Chondrocyte (in vitro differentiated cells): ENCODE measurements around the gene DLL1. TPM values are rescaled to one million over a fixed set of nuclear protein-coding genes. Genes with fewer than 3 reads are reported as not detected.
"Not testable (repeated sequence)": the region's sequence is repeated elsewhere in the genome, so short reads cannot be mapped to it uniquely, and the experiment has no call there.

ENCODE experiments used
- DNase-seq: peaks from one replicate; pipeline ENCODE4 v3.0.0; 2021; ENCODE audit warnings: mixed read lengths, low spot score
- H3K27ac Mint-ChIP-seq: one replicate; pipeline ENCODE4 v1.8.0; 2021; ENCODE audit warnings: mild to moderate bottlenecking, moderate library complexity, mixed read lengths; ENCODE audit not compliant: unreplicated experiment
- H3K27me3 Mint-ChIP-seq: 2 replicates; pipeline ENCODE4 v1.8.0; 2021; ENCODE audit warnings: low read depth, mixed read lengths
- H3K36me3 Mint-ChIP-seq: 2 replicates; pipeline ENCODE4 v1.8.0; 2021; ENCODE audit warnings: low read depth, mixed read lengths
- H3K4me1 Mint-ChIP-seq: 2 replicates; pipeline ENCODE4 v1.8.0; 2021; ENCODE audit warnings: low read depth, mild to moderate bottlenecking, mixed read lengths
- H3K4me3 Mint-ChIP-seq: one replicate; pipeline ENCODE4 v1.8.0; 2021; ENCODE audit warnings: mild to moderate bottlenecking, moderate library complexity, mixed read lengths; ENCODE audit not compliant: unreplicated experiment
- H3K9me3 Mint-ChIP-seq: 2 replicates; pipeline ENCODE4 v1.8.0; 2021; ENCODE audit warnings: low read depth, mixed read lengths
- CTCF ChIP-seq: fragments of 200-600 bp; sonication (generic); IDR thresholded peaks from 2 replicates; pipeline ENCODE4 v1.5.0; 2021; ENCODE audit warnings: antibody characterized with exemption, mild to moderate bottlenecking, moderate library complexity
- long read RNA-seq: library from polyadenylated mRNA; stranded (forward); transcript quantifications from one replicate; pipeline ENCODE4 v2.0.0, GENCODE V29; 2021
- total RNA-seq: library from RNA; stranded (reverse); gene quantifications from 3 replicates; pipeline ENCODE4 v1.2.1, GENCODE V29; 2021

DLL1 gene
- total RNA-seq, result 0.35 to 0.82 TPM (median 0.41 TPM) in 3 replicates
- long read RNA-seq, partial matches to known transcripts, result 0 of 1 reads
- long read RNA-seq, other reads (novel, unspliced or antisense), result 0 of 1 reads

- Mint-ChIP-seq H3K9me3 (no peaks in the 10 kb centered on the region), H3K27ac (no peak within 1 kb of the TSS)
Observed at GRCh38 chr6:170290296-170291128, at the start of gene DLL1. Gene DLL1 (minus strand): TSS chr6:170291078. CDS start chr6:170290139, 939 bp downstream.

GRCh38 chr6:170335199-170335598 lies 44.3 kb upstream of the DLL1 start:
- not testable (repeated sequence) for DNase-seq, H3K9me3 Mint-ChIP-seq, H3K4me3 Mint-ChIP-seq, H3K27me3 Mint-ChIP-seq, H3K27ac Mint-ChIP-seq
- H3K36me3 Mint-ChIP-seq, result peaks cover 29% of the 10 kb centered on the region
- peaks cover 10% of the 10 kb centered on the region for H3K4me1 Mint-ChIP-seq

More at GRCh38 chr6:170290296-170291128, at the start of gene DLL1:
- Mint-ChIP-seq H3K36me3 (no peaks in the 10 kb centered on the region), H3K4me3 (peak within 1 kb of the TSS; percentile 84), H3K4me1 (peaks cover 44% of the 10 kb centered on the region), H3K27me3 (peaks cover 58% of the 10 kb centered on the region)
- no peak for DNase-seq
- TF ChIP-seq CTCF, result no peak

GRCh38 chr6:170329321-170329720 lies 38.4 kb upstream of the DLL1 start:
- peaks cover 7% of the 10 kb centered on the region for H3K4me1 Mint-ChIP-seq
- peaks cover 39% of the 10 kb centered on the region for H3K36me3 Mint-ChIP-seq
- H3K27ac Mint-ChIP-seq, result no peak overlapping the region
- no peak for DNase-seq
- no peaks in the 10 kb centered on the region for H3K9me3 Mint-ChIP-seq
- no peak overlapping the region for H3K4me3 Mint-ChIP-seq
- no peak for TF ChIP-seq CTCF
- no peaks in the 10 kb centered on the region for H3K27me3 Mint-ChIP-seq

DNA sequence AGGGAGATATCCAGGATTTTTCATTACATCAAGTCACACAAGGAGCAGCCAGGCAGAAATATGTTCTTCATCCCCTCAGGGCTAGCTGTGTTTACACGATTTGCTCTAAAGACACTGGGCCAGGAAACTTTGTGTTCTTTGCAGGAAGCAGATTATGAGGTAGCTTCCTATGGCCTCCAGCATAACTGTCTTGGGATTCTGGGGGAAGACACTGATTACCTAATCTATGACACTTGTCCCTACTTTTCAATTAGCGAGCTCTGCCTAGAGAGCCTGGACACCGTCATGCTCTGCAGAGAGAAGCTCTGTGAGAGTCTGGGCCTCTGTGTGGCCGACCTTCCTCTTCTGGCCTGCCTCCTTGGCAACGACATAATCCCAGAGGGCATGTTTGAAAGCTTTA lies 26.8 kb upstream of the DLL1 start:
- no peaks in the 10 kb centered on the region for H3K9me3 Mint-ChIP-seq
- H3K36me3 Mint-ChIP-seq, result peaks cover 17% of the 10 kb centered on the region
- no peak for DNase-seq
- no peak for TF ChIP-seq CTCF
- H3K27ac Mint-ChIP-seq, result no peak overlapping the region
- peaks cover 11% of the 10 kb centered on the region for H3K4me1 Mint-ChIP-seq
- H3K27me3 Mint-ChIP-seq, result no peaks in the 10 kb centered on the region
- no peak overlapping the region for H3K4me3 Mint-ChIP-seq

GRCh38 chr6:170317076-170317475 lies 26.2 kb upstream of the DLL1 start:
- no peak for DNase-seq
- Mint-ChIP-seq H3K27me3 (no peaks in the 10 kb centered on the region), H3K9me3 (no peaks in the 10 kb centered on the region), H3K4me3 (no peak overlapping the region), H3K27ac (no peak overlapping the region), H3K4me1 (peaks cover 11% of the 10 kb centered on the region), H3K36me3 (peaks cover 11% of the 10 kb centered on the region)
- no peak for TF ChIP-seq CTCF

DNA sequence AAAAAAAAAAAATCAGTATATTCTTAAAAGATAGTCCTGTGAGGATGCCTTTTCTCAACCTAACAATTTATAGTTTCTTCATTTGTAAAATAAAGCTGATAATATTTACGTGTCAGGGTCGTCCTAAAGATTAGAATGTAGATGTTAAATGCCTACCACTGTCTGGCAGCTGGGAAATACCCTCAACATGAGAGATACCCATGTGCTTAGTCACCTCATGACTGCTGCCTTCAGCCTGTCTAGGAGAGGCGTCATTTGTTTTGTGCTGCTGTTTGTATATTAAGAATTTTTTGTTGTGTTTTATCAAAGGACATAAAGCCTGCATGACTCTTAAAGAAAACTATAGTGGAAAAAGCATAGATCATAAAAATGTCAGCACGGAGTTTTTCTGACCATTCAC lies 25.2 kb upstream of the DLL1 start:
- Mint-ChIP-seq H3K9me3 (no peaks in the 10 kb centered on the region), H3K27ac (no peak overlapping the region), H3K36me3 (peaks cover 11% of the 10 kb centered on the region), H3K4me3 (no peak overlapping the region), H3K4me1 (peaks cover 11% of the 10 kb centered on the region), H3K27me3 (no peaks in the 10 kb centered on the region)
- no peak for TF ChIP-seq CTCF
- no peak for DNase-seq
